Right atrium auricular region (tissue), 2 donors: ENCODE measurements around the gene MAP1B. TPM values are rescaled to one million over a fixed set of nuclear protein-coding genes. Genes with fewer than 3 reads are reported as not detected.

Experiments
- DNase-seq: peaks from one replicate; pipeline ENCODE4 v3.0.0-alpha.2; 2019; ENCODE audit warnings: low spot score
- H3K27ac ChIP-seq, 2 donors: fragments of 200-600 bp; sonication (generic); 1 replicate in 1 of 2; 2 replicates in 1 of 2; pipeline ENCODE4 v1.5.1; 2016 to 2019
- H3K27me3 ChIP-seq, 2 donors: fragments of 200-600 bp; sonication (generic); one replicate each; pipeline versions ENCODE4 v1.5.1 to v1.6.0; 2017 to 2019
- H3K36me3 ChIP-seq: fragments of 200-600 bp; sonication (generic); one replicate; pipeline ENCODE4 v1.5.1; 2016
- H3K4me1 ChIP-seq, 2 donors: fragments of 200-600 bp; sonication (generic); one replicate each; pipeline versions ENCODE4 v1.5.1 to v1.6.0; 2017 to 2019
- H3K4me3 ChIP-seq, 2 donors: fragments of 200-600 bp; sonication (generic); 1 replicate in 1 of 2; 2 replicates in 1 of 2; pipeline ENCODE4 v1.5.1; 2017 to 2019; ENCODE audit warnings: mild to moderate bottlenecking in 1 of 2, moderate library complexity in 1 of 2
- H3K9me3 ChIP-seq, 2 donors: fragments of 200-600 bp; sonication (generic); one replicate each; pipeline ENCODE4 v1.5.1; 2019
- CTCF ChIP-seq, 2 donors: fragments of 200-600 bp; sonication (generic); IDR thresholded peaks; one replicate each; pipeline ENCODE4 v1.5.1; 2019; ENCODE audit warnings: antibody characterized with exemption in 2 of 2
- total RNA-seq, 2 donors: library from RNA; depleted of rRNA; stranded (reverse); fragments of >200 nt; gene quantifications; one replicate each; pipeline ENCODE4 v1.1.0, GENCODE V29; 2016

MAP1B gene
- total RNA-seq, 2 donors from 2014 or later, result 203 to 558 TPM

- peak overlapping the region; percentile 91 to 95 for H3K27ac ChIP-seq
These were observed 5.1 kb downstream of the MAP1B start for GRCh38 chr5:72112389-72112788.

GRCh38 chr5:72114629-72115028, 7.4 kb downstream of the MAP1B start:
- H3K27ac ChIP-seq, result no peak overlapping the region
- no peak for TF ChIP-seq CTCF (IDR thresholded peaks at IDR 0.05)
- H3K4me3 ChIP-seq, result no peak overlapping the region
- peaks cover 45% of the 10 kb centered on the region for H3K36me3 ChIP-seq
- H3K9me3 ChIP-seq, result no peaks in the 10 kb centered on the region
- no peaks in the 10 kb centered on the region for H3K27me3 ChIP-seq
- peaks cover 0 to 31% of the 10 kb centered on the region in 2 donors for H3K4me1 ChIP-seq
- DNase-seq, result no peak

More at GRCh38 chr5:72112389-72112788, 5.1 kb downstream of the MAP1B start:
- Histone ChIP-seq H3K27me3 (no peaks in the 10 kb centered on the region), H3K4me3 (no peak overlapping the region), H3K4me1 (peaks cover 0 to 37% of the 10 kb centered on the region in 2 donors), H3K36me3 (peaks cover 23% of the 10 kb centered on the region), H3K9me3 (no peaks in the 10 kb centered on the region)
- no peak for DNase-seq
- no peak for TF ChIP-seq CTCF (IDR thresholded peaks at IDR 0.05)

- Histone ChIP-seq H3K9me3 (no peaks in the 10 kb centered on the region), H3K36me3 (peaks cover 45% of the 10 kb centered on the region), H3K4me3 (no peak overlapping the region), H3K27ac (no peak overlapping the region), H3K4me1 (peaks cover 0 to 24% of the 10 kb centered on the region in 2 donors), H3K27me3 (no peaks in the 10 kb centered on the region)
- DNase-seq, result no peak
- TF ChIP-seq CTCF (IDR thresholded peaks at IDR 0.05), result no peak
These were observed 8.0 kb downstream of the MAP1B start for GRCh38 chr5:72115296-72115695.

GRCh38 chr5:72117307-72117706, 10.0 kb downstream of the MAP1B start:
- Histone ChIP-seq H3K9me3 (no peaks in the 10 kb centered on the region), H3K4me1 (peaks cover 0 to 8% of the 10 kb centered on the region in 2 donors), H3K27ac (no peak overlapping the region), H3K36me3 (peaks cover 45% of the 10 kb centered on the region), H3K27me3 (no peaks in the 10 kb centered on the region), H3K4me3 (no peak overlapping the region)
- DNase-seq, result no peak
- TF ChIP-seq CTCF (IDR thresholded peaks at IDR 0.05), result no peak

GRCh38 chr5:72121052-72121779, 13.9 kb downstream of the MAP1B start:
- Histone ChIP-seq H3K27me3 (no peaks in the 10 kb centered on the region), H3K4me3 (no peak overlapping the region), H3K36me3 (peaks cover 33% of the 10 kb centered on the region), H3K9me3 (no peaks in the 10 kb centered on the region), H3K27ac (no peak overlapping the region), H3K4me1 (peaks cover 0 to 13% of the 10 kb centered on the region in 2 donors)
- no peak for DNase-seq
- TF ChIP-seq CTCF (IDR thresholded peaks at IDR 0.05), result no peak
